OCI-LY7 (cell line): ENCODE results near the gene KRT13. TPM values are rescaled to one million over a fixed set of nuclear protein-coding genes. Genes with fewer than 3 reads are reported as not detected.
A peak's percentile ranks its signal among the peaks of the same experiment; 100 is the strongest.

ENCODE experiments used
- BruUV-seq: library from RNA; stranded (reverse); fragments of 400-500 nt; replicated peaks from 2 replicates; lab custom pipeline; 2021; lab: Mats Ljungman, UMichigan
- CTCF ChIA-PET: fragments of 300-600 bp; sonication (Branson Sonifier 250); formaldehyde crosslinking; loops from one replicate; lab custom pipeline; 2022; ENCODE audit warnings: antibody characterized with exemption; ENCODE audit not compliant: unreplicated experiment; lab: Charles Lee
- POLR2A ChIA-PET: fragments of 300-600 bp; sonication (Branson Sonifier 250); formaldehyde crosslinking; loops from one replicate; lab custom pipeline; 2022; ENCODE audit warnings: antibody characterized with exemption; lab: Charles Lee
- DNase-seq: peaks from one replicate; pipeline ENCODE4 v3.0.0-alpha.2; 2015; ENCODE audit warnings: low spot score
- H2AFZ ChIP-seq: fragments of 200-600 bp; sonication (generic), shearing (Covaris generic); 2 replicates; pipeline ENCODE4 v1.6.1; 2014; ENCODE audit warnings: mild to moderate bottlenecking, antibody characterized with exemption, low read length, moderate library complexity
- H3K27ac ChIP-seq: fragments of 200-600 bp; sonication (generic); 2 replicates; pipeline ENCODE4 v1.5.1; 2014; ENCODE audit warnings: mixed run types, low read depth, mild to moderate bottlenecking, moderate library complexity, low read length, inconsistent platforms; ENCODE audit not compliant: poor library complexity, severe bottlenecking
- H3K36me3 ChIP-seq: fragments of 200-600 bp; sonication (generic); 2 replicates; pipeline ENCODE4 v1.6.1; 2014; ENCODE audit warnings: mild to moderate bottlenecking, antibody characterized with exemption, low read length, moderate library complexity, mixed read lengths; ENCODE audit not compliant: insufficient read depth
- H3K4me1 ChIP-seq: fragments of 200-600 bp; sonication (generic); 2 replicates; pipeline ENCODE4 v1.5.1; 2014; ENCODE audit warnings: mild to moderate bottlenecking, low read length; ENCODE audit not compliant: insufficient read depth, poor library complexity, severe bottlenecking
- H3K4me2 ChIP-seq: fragments of 200-600 bp; sonication (generic); 2 replicates; pipeline ENCODE4 v1.6.1; 2014; ENCODE audit warnings: mild to moderate bottlenecking, low read length
- H3K4me3 ChIP-seq: fragments of 200-600 bp; sonication (generic); 2 replicates; pipeline ENCODE4 v1.5.1; 2014; ENCODE audit warnings: mild to moderate bottlenecking, low read depth, low read length; ENCODE audit not compliant: poor library complexity, severe bottlenecking
- H3K79me2 ChIP-seq: fragments of 200-600 bp; sonication (generic); 2 replicates; pipeline ENCODE4 v1.6.1; 2016; ENCODE audit warnings: low read depth, mild to moderate bottlenecking, low read length, moderate library complexity, mixed read lengths; ENCODE audit not compliant: insufficient read depth
- H3K9me2 ChIP-seq: fragments of 200-600 bp; sonication (generic); 2 replicates; pipeline ENCODE4 v1.6.1; 2016; ENCODE audit warnings: mild to moderate bottlenecking, low read length, mixed read lengths; ENCODE audit not compliant: insufficient read depth
- H3K9me3 ChIP-seq: fragments of 200-600 bp; sonication (generic); 2 replicates; pipeline ENCODE4 v1.6.1; 2014; ENCODE audit warnings: mild to moderate bottlenecking, mixed run types, low read length, mixed read lengths
- H4K20me1 ChIP-seq: fragments of 200-600 bp; sonication (generic); 2 replicates; pipeline ENCODE4 v1.6.1; 2014; ENCODE audit warnings: mild to moderate bottlenecking, antibody characterized with exemption, low read length, moderate library complexity, mixed read lengths; ENCODE audit not compliant: insufficient read depth
- EZH2phosphoT487 ChIP-seq: fragments of 200-600 bp; sonication (generic); IDR thresholded peaks from 2 replicates; pipeline ENCODE4 v1.6.1; 2018; ENCODE audit warnings: low read depth, borderline replicate concordance, mild to moderate bottlenecking, mixed run types, antibody characterized with exemption, low read length, moderate library complexity, mixed read lengths
- intact Hi-C: fragments of 100-400 bp; cut with micrococcal nuclease; formaldehyde crosslinking; loops from one replicate; pipeline ENCODE4 v1.10.0; 2022; ENCODE audit not compliant: unreplicated experiment
- total RNA-seq, 2 experiments: library from RNA; depleted of rRNA in 1 of 2; stranded (reverse); fragments of >200 nt in 1 of 2; shearing (Covaris generic) in 1 of 2; gene quantifications; 2 replicates each; pipeline ENCODE4 v1.2.3, GENCODE V29; 2014 to 2022
- TF ChIP-seq, protein P1 (sequence below): fragments of 200-600 bp; sonication (generic); conservative IDR thresholded peaks from 2 replicates; pipeline ENCODE4 v1.5.1; 2014; ENCODE audit warnings: mild to moderate bottlenecking, antibody characterized with exemption, low read length, moderate library complexity, mixed read lengths

The KRT13 gene
- total RNA-seq, 2 experiments from 2014 or later = not detected

DNA sequence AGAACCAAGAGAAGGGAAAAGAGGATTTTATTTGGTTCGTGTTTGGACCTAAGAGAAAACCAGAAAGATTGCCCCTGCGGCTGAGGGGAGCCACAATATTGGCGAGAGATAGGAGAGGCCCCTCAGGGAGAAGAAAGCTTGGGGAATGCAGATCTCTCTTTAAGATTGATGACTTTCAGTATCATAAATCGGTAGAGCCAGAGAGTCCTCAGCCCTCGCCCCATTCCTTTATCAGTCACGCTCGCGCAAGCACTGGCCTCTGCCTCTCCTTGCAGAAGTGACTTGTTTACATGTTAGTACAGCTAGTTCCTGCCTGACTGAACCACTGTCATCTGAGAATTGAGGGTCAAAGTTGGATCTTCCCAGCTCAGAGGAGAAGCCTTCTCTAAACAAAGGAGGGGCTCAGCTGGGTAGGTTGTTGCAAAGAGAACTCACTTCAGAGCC lies 44.2 kb upstream of the KRT13 start:
- Histone ChIP-seq H3K9me3 (no peaks in the 10 kb centered on the region), H3K4me2 (no peak overlapping the region)

DNA sequence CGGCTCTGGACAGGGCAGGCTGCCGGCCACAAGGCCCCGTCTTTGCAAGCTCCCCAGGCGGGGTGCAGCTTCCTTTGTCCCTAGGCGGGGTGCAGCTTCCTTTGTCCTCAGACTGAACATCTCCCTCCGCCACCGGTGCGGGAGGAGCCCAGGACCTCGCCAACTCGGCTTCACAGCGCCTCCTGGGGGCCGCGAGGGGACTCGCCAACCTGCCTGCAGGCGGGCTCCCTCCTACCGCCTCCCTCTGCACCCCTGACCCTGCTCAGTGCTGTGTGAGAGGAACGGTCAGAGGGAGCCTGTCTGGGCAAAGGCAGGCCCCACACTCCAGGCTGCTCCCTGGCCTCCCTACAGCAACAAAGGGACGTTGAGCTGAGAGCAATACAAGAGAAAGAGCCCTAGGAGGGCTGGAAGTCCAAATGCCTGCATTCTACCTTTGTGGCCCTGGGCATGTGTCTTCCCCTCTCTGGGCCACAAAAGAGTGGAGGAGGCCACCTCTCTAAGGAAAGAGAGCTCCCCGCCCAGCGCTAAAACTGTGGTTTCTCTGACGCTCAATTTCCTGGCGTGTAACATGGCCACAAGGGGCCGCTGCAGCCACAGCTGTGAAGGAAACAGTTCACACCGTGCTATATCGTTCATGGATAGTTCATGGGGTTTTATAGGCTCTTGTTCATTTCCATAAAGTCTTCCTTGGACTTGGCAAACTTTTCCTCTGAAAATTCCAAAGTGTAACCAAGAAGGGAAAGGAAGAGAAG lies 43.6 kb upstream of the KRT13 start:
- Histone ChIP-seq H3K79me2 (no peaks in the 10 kb centered on the region), H2AFZ (peak overlapping the region; percentile 47; the same call in 1 of the 2 replicates), H3K4me2 (peak overlapping the region; percentile 31; the same call in 1 of the 2 replicates), H3K9me2 (no peaks in the 10 kb centered on the region), H4K20me1 (no peaks in the 10 kb centered on the region), H3K4me1 (no peaks in the 10 kb centered on the region), H3K9me3 (no peaks in the 10 kb centered on the region), H3K27ac (no peak overlapping the region), H3K36me3 (no peaks in the 10 kb centered on the region), H3K4me3 (no peak overlapping the region)
- ChIA-PET POLR2A (no interaction called here), CTCF (interaction anchor here (0.9 to 2.4 kb wide), 4 partner anchors 8 to 99 kb away, joined by 3 to 9 read pairs (median 4); no protein-coding TSS in a partner anchor)
- peak; percentile 75 for DNase-seq
- BruUV-seq = no TSS peak
- intact Hi-C loops = loop anchor here (1.0 to 2.0 kb wide), 3 partner anchors 99 to 640 kb away; no protein-coding TSS in a partner anchor
- TF ChIP-seq EZH2phosphoT487 = no peak
- TF ChIP-seq, protein P1, sequence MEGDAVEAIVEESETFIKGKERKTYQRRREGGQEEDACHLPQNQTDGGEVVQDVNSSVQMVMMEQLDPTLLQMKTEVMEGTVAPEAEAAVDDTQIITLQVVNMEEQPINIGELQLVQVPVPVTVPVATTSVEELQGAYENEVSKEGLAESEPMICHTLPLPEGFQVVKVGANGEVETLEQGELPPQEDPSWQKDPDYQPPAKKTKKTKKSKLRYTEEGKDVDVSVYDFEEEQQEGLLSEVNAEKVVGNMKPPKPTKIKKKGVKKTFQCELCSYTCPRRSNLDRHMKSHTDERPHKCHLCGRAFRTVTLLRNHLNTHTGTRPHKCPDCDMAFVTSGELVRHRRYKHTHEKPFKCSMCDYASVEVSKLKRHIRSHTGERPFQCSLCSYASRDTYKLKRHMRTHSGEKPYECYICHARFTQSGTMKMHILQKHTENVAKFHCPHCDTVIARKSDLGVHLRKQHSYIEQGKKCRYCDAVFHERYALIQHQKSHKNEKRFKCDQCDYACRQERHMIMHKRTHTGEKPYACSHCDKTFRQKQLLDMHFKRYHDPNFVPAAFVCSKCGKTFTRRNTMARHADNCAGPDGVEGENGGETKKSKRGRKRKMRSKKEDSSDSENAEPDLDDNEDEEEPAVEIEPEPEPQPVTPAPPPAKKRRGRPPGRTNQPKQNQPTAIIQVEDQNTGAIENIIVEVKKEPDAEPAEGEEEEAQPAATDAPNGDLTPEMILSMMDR = peak; percentile 96

More for the DNA sequence above, 44.2 kb upstream of the KRT13 start:
- ChIA-PET POLR2A (interaction anchor here (0.6 to 0.7 kb wide), 2 partner anchors 99 to 698 kb away, joined by 5 to 6 read pairs; no protein-coding TSS in a partner anchor), CTCF (interaction anchor here (0.7 to 2.4 kb wide), 4 partner anchors 9 to 321 kb away, joined by 3 to 9 read pairs (median 4); no protein-coding TSS in a partner anchor)
- no TSS peak for BruUV-seq
- H2AFZ ChIP-seq = no peak overlapping the region
- no peak for TF ChIP-seq EZH2phosphoT487
- no peaks in the 10 kb centered on the region for H3K4me1 ChIP-seq
- no peak for DNase-seq
- no peaks in the 10 kb centered on the region for H3K79me2 ChIP-seq
- intact Hi-C loops = loop anchor here (1.0 to 2.0 kb wide), 3 partner anchors 99 to 641 kb away; no protein-coding TSS in a partner anchor
- no peaks in the 10 kb centered on the region for H3K36me3 ChIP-seq
- H3K4me3 ChIP-seq = no peak overlapping the region
- H4K20me1 ChIP-seq = no peaks in the 10 kb centered on the region
- H3K9me2 ChIP-seq = no peaks in the 10 kb centered on the region
- no peak overlapping the region for H3K27ac ChIP-seq

DNA sequence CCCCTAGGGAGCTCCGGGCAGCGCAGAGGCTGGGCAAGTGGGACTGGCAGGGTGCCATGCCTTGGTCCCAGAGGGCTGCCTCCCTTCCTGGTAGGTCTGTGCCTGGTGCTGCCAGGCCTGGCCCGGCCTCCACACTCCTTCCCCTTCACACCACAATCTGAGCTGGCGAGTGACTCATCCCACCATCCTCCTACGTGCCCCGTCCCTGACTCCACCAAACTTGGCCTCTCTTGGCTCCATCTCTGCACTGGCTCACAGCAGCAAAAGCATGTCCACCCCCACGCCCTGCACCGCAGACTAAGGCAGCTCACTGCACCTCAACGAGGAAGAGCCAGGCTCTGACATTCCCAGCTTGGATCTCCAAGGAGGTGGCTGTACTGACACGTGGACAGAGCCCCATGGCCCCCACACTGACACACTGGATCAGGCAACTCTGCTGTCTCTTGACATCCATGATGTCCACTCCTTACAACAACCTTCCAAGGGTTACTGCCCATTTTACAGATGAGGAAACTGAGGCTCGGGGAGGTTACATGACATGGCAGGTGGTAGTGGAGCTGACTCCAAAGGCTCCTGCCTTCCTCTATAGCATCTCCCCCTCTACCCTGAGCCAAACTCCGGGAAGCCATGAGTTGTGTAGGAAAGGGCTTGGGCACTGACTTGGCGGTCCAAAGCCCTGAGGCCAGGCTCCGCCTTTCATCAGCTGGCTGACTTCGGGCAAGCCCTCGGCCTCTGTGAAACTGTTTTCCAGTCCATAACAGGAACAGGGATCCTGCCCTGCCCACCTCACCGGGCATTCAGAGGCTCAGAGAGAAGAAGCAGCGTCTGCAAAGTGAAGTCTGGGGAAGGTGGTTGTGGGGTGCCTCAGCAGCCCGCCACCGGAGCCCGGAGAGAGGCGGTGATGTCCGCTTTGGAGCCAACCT lies 42.8 kb upstream of the KRT13 start:
- CTCF ChIA-PET = interaction anchor here (0.9 to 2.4 kb wide), 2 partner anchors 17 to 100 kb away, joined by 3 to 9 read pairs; no protein-coding TSS in a partner anchor

More for the DNA sequence above, 42.8 kb upstream of the KRT13 start:
- Histone ChIP-seq H3K4me2 (no peak overlapping the region), H3K36me3 (no peaks in the 10 kb centered on the region), H4K20me1 (no peaks in the 10 kb centered on the region), H3K4me3 (no peak overlapping the region), H3K9me3 (no peaks in the 10 kb centered on the region), H2AFZ (no peak overlapping the region), H3K27ac (no peak overlapping the region), H3K79me2 (no peaks in the 10 kb centered on the region), H3K9me2 (no peaks in the 10 kb centered on the region), H3K4me1 (no peaks in the 10 kb centered on the region)
- TF ChIP-seq, protein P1 = no peak
- no peak for TF ChIP-seq EZH2phosphoT487
- BruUV-seq = no TSS peak
- intact Hi-C loops = loop anchor here (2.0 kb wide), 1 partner anchor 639 kb away; no protein-coding TSS in a partner anchor
- no peak for DNase-seq
- POLR2A ChIA-PET = no interaction called here
